HepG2 (cell line): ENCODE data around the gene ARHGEF39.

Source experiments
- CTCF ChIP-seq: sonication (generic); formaldehyde crosslinking; IDR thresholded peaks from 2 replicates; pipeline ENCODE4 v1.5.0; 2020; ENCODE audit warnings: mild to moderate bottlenecking, missing genetic modification reagents, moderate library complexity
- DMTF1 ChIP-seq: sonication (generic); formaldehyde crosslinking; IDR thresholded peaks from 2 replicates; pipeline ENCODE4 v1.4.0; 2020; ENCODE audit warnings: mild to moderate bottlenecking, missing genetic modification reagents
- EHMT2 ChIP-seq: fragments of 200-600 bp; sonication (generic); IDR thresholded peaks from 2 replicates; pipeline ENCODE4 v1.7.0; 2017; ENCODE audit warnings: antibody characterized with exemption, low read depth, low read length, borderline replicate concordance
- HOXD1 ChIP-seq: sonication (generic); formaldehyde crosslinking; IDR thresholded peaks from 2 replicates; pipeline ENCODE4 v1.5.0; 2020; ENCODE audit warnings: missing genetic modification reagents
- KLF16 ChIP-seq, 2 experiments: sonication (generic) in 1 of 2; formaldehyde crosslinking in 1 of 2; IDR thresholded peaks; 2 replicates each; pipeline versions ENCODE4 v1.6.1 to v1.8.0; 2016 to 2023; ENCODE audit warnings: missing genetic modification reagents in 2 of 2, missing compliant biosample characterization in 1 of 2
- NRL ChIP-seq: sonication (generic); formaldehyde crosslinking; IDR thresholded peaks from 2 replicates; pipeline ENCODE4 v1.5.0; 2020; ENCODE audit warnings: missing genetic modification reagents, mild to moderate bottlenecking, moderate library complexity, borderline replicate concordance
- POLR2AphosphoS5 ChIP-seq: IDR thresholded peaks from 2 replicates; pipeline ENCODE4 v1.6.1; 2012; ENCODE audit warnings: low read depth, low read length
- ZNF354B ChIP-seq: sonication (generic); formaldehyde crosslinking; IDR thresholded peaks from 2 replicates; pipeline ENCODE4 v1.8.0; 2022; ENCODE audit warnings: mild to moderate bottlenecking, missing genetic modification reagents
- ZNF646 ChIP-seq: sonication (generic); formaldehyde crosslinking; IDR thresholded peaks from 2 replicates; pipeline ENCODE4 v1.9.0; 2021; ENCODE audit warnings: mild to moderate bottlenecking, missing genetic modification reagents

GRCh38 chr9:35705836-35706430 lies 40.9 kb upstream of the ARHGEF39 start:
- TF ChIP-seq CTCF (CRISPR knock-in tag) (no peak), POLR2AphosphoS5 (no peak), EHMT2 (no peak), NRL (CRISPR knock-in tag) (no peak), HOXD1 (no peak), KLF16 (CRISPR knock-in tag; IDR thresholded peaks at IDR 0.05) (no peak), ZNF646 (no peak), DMTF1 (no peak), ZNF354B (no peak)
